ENCODE measurements around the gene GATAD2B.
"Not testable (repeated sequence)": the region's sequence is repeated elsewhere in the genome, so short reads cannot be mapped to it uniquely, and the experiment has no call there.

The GATAD2B gene

DNA sequence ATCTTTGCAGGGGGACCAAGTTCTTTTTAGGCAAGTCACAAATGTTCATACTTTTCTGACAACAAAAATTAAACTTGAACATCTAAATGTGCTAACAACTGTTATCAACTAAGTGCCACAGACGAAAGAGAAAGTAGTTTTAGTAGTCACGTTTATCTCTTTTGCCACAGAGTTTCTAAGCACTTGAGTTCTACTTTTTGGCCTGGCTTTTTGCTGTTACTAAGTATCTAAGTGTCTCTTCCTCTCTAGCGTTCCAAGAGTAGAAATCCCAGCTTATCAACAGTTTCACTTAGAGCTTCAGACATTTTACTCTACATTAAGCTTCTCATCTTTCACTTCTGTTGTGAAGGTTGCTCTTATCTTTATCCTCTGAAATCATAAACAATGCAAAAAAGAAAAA is 34.2 kb downstream of the GATAD2B start:
- no peak for DNase-seq (ENCODE audit: low read depth)

- DNase-seq (ENCODE audit: low read depth): no peak
Observed at GRCh38 chr1:153886127-153886526, 36.6 kb downstream of the GATAD2B start.

DNA sequence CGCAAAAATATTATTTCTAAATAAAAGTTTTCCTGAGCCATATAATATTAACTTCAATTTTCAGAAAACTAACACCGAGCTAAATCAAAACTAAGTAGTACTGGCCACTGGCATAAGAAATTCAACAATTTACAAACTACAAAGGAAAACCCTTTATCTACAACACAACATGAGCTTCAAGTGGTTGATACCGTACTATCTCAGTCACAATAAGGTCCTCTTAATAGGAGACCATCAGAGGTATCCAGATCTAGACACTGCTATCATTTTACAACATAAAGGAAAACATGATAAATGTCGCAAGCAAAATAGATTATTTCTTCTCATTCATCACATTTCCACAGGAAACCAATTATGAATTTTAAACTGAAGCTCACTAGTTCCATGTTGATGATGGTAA is 39.5 kb downstream of the GATAD2B start:
- DNase-seq (ENCODE audit: low read depth): no peak

GRCh38 chr1:153882296-153882912 is 40.4 kb downstream of the GATAD2B start:
- DNase-seq (ENCODE audit: low read depth): no peak

DNA sequence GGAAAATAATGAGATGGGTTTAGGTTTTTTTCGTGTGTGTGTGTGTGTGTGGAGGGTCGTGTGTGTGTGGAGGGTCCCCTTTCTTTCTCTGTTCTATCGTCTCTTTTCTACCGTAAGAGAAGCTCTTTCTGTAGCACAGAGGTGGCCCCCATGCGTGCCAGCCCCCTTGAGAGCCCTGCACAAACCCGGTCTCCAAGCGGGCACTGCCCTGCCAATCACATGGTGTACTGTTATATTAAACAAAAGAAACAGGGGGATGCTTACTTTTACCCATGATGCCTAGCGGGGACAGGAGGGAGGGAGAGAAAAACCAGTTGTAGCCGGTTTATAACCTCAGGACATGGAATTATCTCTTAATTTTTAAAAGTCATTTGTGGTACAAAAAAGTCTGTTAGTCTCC is 41.0 kb downstream of the GATAD2B start:
- DNase-seq (ENCODE audit: low read depth): no peak

DNA sequence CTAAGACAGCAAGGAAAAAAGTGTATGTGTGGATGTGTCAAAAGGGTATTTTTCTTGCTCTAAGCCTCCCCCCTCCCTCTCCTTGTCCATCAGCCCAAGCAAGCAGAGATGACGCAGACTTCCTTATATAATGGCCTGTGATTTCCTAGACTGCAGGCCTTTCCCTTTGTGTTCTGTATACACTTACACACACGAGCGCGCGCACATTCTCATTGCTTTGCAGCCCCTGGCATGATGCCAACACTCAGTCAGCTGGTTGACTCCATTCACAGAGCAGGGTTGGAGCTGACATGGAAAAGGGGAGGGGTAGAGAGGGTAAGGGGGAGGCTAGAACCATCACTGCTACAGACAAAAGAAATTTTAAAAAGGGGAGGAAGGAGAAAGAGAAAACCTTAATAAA is 41.8 kb downstream of the GATAD2B start:
- DNase-seq (ENCODE audit: low read depth): peak; percentile 37

DNA sequence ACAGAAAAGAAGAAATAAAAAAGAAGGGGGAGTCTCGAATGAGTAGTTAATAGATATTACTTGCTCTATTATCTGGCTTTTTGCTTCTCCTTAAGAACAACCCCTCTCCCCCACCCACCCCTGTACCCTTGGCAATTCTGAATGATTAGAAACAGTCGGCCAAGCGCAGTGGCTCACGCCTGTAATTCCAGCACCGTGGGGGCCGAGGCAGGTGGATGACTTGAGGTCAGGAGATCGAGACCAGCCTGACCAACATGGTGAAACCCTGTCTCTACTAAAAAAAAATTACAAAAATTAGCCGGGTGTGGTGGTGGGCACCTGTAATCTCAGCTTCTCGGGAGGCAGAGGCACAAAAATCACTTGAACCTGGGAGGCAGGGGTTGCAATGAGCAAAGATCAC is 42.7 kb downstream of the GATAD2B start:
- DNase-seq (ENCODE audit: low read depth): no peak

DNA sequence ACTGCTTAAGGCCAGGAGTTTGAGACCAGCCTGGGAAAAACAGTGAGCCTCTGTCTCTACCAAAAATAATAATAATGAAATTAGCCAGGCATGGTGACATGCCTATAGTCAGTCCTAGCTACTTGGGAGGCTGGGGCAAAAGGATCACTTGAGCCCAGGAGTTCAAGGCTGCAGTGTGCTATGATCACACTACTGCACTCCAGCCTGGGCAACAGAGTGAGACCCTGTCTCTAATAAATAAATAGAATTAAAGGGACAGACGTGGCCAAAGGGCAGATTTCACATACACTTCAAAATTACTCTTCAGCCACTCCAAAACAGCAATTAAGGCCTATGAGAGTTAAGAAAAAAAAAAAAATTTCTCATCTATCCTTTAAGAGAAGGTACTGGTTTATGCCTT is 45.7 kb downstream of the GATAD2B start:
- DNase-seq (ENCODE audit: low read depth): no peak

GRCh38 chr1:153872934-153873333 is 49.8 kb downstream of the GATAD2B start:
- no peak for DNase-seq (ENCODE audit: low read depth)

DNA sequence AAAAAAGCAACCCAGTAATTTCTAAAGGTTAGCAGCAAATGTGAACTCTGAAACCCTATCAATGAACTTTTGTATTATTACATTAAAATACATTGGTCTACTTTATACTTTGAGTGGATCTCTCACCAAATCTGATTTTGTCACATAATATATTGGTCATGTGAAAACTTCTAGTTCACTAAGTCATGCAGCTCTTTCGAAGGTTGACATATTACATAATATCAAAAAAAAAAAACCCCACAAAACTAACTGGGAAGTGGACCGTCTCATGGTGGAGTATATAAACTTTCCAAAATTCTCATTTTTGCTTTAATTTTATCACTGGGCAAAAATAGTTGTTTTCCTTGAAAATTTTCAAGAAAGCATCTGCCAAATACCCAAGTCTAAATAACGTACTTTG is 50.4 kb downstream of the GATAD2B start:
- no peak for DNase-seq (ENCODE audit: low read depth)

DNA sequence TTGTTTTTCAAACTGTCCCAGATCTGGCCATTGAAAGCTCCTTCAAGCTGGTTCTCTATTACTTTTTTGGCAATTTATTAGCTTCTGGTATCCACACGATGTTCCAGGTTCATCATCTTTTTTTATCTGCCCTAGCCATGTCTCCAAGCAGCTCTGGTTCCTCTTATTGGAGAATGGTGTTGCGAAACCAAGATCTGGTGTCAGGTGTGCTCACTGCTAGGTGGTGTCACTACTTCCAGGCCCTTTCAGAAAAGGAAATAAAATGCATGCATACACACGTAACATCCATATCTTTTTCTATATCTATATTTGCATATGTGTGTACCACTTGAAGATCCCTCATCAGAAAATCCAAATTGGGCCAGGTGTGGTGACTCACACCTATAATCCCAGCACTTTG is 53.3 kb downstream of the GATAD2B start:
- DNase-seq (ENCODE audit: low read depth): no peak

GRCh38 chr1:153866045-153866850 is 56.5 kb downstream of the GATAD2B start:
- DNase-seq (ENCODE audit: low read depth): peak; percentile 42

- DNase-seq (ENCODE audit: low read depth): no peak
Observed at GRCh38 chr1:153860285-153860684, 62.5 kb downstream of the GATAD2B start.

DNA sequence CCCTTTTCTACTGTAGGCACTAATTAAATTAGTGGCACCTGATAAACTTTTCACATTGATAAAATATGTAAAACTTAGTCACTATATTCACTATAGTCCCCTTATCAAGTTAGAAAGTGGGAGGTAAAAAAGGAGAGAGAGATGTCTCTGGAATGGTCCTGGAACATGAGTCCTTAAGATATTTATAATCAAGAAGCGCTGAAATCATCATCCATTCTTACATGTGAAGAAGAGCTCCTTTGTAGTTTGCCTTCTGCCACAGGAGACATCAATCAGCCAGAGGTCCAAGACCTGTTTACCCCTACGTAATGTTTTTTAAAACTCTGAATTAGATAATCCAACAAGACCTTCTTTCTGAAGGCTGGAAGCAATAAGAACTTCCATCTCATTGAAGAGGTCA is 65.3 kb downstream of the GATAD2B start:
- no peak for DNase-seq (ENCODE audit: low read depth)

DNA sequence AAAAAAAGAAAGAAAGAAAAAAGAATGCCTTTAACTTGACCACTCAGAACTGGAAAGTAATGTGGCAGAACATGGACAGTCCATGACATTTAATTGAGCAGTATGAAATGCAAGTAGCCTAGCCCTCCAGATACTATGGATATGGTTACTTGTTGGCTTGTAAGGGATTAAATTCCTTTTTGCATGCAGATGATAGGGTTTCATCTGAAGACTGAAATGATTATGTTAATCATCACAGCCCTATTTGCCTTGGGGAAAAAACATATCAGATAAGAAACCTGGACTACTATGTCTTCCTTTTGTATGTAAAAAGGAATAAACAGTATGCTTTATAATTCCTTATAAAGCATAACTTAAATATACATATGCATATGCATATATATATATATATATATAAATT is 66.0 kb downstream of the GATAD2B start:
- DNase-seq (ENCODE audit: low read depth): no peak

DNA sequence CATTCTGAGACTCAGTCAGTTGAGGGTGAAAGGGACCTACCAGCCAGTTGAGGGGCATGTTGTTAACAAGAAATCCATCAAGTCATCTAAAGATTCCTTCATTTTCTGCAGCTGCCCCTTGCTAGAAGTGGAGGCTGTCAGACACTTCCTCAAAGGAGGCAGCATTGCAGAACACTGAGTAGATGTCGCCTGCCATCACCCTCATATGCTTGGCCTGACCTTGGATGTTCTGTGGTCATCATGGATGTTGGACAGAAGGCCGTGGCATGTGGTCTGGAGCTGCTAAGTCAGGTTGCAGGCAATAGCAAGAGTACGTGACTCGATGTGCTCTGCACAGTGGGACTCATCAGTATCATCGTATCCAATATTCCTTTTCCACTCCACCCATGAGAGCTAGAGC is 70.6 kb downstream of the GATAD2B start:
- DNase-seq (ENCODE audit: low read depth): no peak

DNA sequence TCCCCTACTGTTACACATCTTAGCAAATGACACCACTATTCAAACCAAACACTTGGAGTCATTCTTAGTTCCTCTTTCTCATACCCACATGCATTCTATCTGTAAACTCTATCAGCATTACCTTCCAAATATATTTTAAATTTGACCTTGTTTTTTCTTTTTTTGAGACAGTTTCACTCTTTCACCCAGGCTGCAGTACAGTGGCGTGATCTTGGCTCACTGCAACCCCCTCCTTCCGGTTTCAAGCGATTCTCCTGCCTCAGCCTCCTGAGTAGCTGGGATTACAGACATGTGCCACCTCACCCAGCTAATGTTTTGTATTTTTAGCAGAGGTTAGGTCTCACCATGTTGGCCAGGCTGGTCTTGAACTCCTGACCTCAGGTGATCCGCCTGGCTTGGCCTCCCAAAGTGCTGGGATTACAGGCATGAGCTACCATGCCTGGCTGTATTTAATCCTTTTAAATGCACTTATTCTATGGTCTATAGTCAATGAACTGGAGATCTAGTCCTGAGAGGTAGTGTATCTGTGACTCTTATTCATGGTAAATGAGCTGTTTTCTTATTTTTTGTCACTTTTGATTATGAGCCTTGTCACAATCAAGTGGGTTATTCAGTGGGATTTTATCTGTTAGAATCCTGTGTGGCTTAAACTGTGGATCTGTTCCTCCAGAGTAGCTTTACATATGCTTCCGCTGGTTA is 73.1 kb downstream of the GATAD2B start:
- DNase-seq (ENCODE audit: low read depth): no peak

- DNase-seq (ENCODE audit: low read depth): no peak
Observed at GRCh38 chr1:153848805-153849204, 74.0 kb downstream of the GATAD2B start.

DNA sequence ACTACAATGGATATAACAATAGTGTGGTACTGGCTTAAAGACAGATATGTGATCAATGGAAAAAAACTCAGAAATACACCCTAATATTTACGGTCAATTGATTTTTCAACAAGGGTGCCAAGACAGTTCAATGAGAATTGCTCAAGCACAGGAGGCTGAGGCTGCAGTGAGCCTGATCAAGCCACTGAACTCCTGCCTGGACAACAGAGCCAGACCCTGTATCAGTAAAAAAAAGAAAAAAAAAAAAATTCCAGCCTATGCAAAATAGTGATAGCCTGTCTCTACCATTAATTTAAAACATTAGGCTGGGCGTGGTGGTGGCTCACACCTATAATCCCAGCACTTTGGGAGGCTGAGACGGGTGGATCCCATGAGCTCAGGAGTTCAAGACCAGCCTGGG is 77.6 kb downstream of the GATAD2B start:
- DNase-seq (ENCODE audit: low read depth): no peak

- DNase-seq (ENCODE audit: low read depth): not testable (repeated sequence)
Observed at GRCh38 chr1:153844349-153844748, 78.4 kb downstream of the GATAD2B start.

GRCh38 chr1:153842006-153842471 is 80.7 kb downstream of the GATAD2B start:
- DNase-seq (ENCODE audit: low read depth): no peak

DNA sequence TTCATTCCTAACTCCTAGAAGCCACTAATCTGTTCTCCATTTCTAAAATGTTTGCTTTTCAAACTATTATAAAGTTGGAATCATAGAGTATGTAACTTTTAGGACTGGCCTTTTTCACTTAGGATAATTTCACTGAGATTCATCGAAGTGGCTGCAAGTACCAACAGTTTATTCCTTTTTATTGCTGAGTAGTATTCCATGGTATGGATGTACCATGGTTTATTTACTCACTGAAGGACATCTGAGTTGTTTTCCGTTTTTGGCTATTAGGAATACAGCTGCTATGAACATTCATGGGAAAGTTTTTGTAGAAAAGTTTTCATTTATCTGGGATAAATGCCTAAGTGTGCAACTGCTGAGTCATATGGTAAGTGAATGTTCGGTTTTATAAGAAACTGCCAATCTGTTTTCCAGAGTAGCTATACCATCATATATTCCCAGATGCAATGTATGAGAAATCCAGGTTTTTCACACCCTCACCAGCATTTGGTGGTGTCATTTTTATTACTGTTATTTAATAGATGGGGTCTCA is 81.2 kb downstream of the GATAD2B start:
- peak; percentile 4 for DNase-seq (ENCODE audit: low read depth)

DNA sequence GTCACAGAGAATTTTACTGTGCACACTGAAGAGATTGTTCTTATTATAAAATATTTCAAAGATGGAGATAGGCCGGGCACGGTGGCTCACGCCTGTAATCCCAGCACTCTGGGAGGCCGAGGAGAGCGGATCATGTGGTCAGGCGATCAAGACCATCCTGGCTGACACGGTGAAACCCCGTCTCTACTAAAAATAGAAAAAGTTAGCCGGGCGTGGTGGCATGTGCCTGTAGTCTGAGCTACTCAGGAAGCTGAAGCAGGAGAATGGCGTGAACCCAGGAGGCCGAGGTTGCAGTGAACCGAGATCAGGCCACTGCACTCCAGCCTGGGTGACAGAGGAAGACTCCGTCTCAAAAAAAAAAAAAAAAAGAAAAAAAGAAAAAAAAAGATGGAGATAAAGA is 82.0 kb downstream of the GATAD2B start:
- not testable (repeated sequence) for DNase-seq (ENCODE audit: low read depth)
